ENCODE results near the gene ZFAND3. TPM values are rescaled to one million over a fixed set of nuclear protein-coding genes. Genes with fewer than 3 reads are reported as not detected.

Gene ZFAND3
- total and polyA plus RNA-seq, 2 of the 4 experiments (the other 2 are of a cell fraction) = 10.9 to 26.7 TPM

DNA sequence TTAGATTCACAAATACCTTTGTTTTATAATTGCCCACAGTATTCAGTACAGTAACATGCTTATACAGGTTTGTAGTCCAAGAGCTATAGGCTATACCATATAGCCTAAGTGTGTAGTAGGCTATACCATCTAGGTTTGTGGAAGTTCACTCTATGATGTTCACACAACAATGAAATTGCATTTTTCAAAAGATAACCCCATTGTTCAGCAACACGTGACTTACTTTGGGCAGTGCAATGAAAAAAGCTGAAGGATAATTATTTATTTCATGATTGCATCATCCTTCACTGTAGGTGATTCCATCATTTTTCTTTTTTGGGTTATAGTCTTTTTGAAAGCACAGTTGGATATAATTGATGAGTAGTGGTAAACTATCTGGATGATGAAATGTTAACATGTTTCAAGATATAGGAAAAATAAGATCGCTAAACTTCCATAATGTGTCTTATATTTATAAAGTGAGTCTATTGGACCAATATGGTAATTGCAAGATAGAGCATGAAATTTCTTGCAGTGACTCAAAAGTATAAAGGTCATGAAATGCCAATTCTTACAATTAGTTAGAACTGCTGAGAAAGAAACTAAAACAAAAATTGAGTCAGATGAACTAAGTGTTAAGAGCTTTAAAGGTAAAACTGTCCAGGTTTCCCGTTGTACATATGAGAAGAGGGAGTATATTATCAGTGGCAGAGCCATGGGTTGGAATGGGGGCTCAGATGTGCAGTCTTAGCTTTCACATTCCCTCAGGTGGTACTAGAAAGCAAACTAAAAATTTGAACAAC, 164.4 kb downstream of the ZFAND3 start:
- H3K4me2 ChIP-seq (ENCODE audit: low read depth, low read length) = no peak overlapping the region
- intact Hi-C loops (cut with micrococcal nuclease) = no loop called here
- ATAC-seq (ENCODE audit: low read depth) (no peak), DNase-seq (no peak)
- no peak overlapping the region for H3K4ac ChIP-seq (ENCODE audit: low read depth, low read length)
- H3K23ac ChIP-seq (ENCODE audit: low read depth, low read length) = no peak overlapping the region
- no peaks in the 10 kb centered on the region for H3K27me3 ChIP-seq (ENCODE audit: control insufficient read depth, insufficient read depth, low read length)
- TF ChIP-seq CEBPB (IDR thresholded peaks at IDR 0.05; ENCODE audit: low read depth, low read length) = peak; percentile 86
- no peak for TF ChIP-seq RAD21 (IDR thresholded peaks at IDR 0.05; ENCODE audit: low read length)
- peaks cover 21% of the 10 kb centered on the region for H3K9me1 ChIP-seq (ENCODE audit: insufficient read depth, low read length)
- H3K4me1 ChIP-seq (ENCODE audit: control insufficient read depth, insufficient read depth, low read length) = peaks cover 17% of the 10 kb centered on the region
- BruUV-seq (replicated peaks) = no TSS peak
- no peak overlapping the region for H4K5ac ChIP-seq (ENCODE audit: low read depth, low read length)
- peaks cover 28 to 93% of the 10 kb centered on the region in 2 experiments for H3K79me1 ChIP-seq (ENCODE audit: low read depth in 1 of 2, low read length in 2 of 2)
- H2AFZ ChIP-seq (replicated peaks; ENCODE audit: low read length, poor library complexity) = no peak overlapping the region
- no peak overlapping the region for H4K8ac ChIP-seq (ENCODE audit: low read depth in 2 of 2, low read length in 2 of 2)
- no peak overlapping the region for H3K27ac ChIP-seq (ENCODE audit: insufficient read depth, low read length)
- dilution Hi-C loops (cut with HindIII; ENCODE audit: low sequenced_read_pairs, unreplicated experiment) = no loop called here
- H2BK15ac ChIP-seq (ENCODE audit: low read depth, low read length) = no peak overlapping the region
- no peak overlapping the region for H3K18ac ChIP-seq (ENCODE audit: low read depth, low read length)
- no peak overlapping the region for H3K56ac ChIP-seq (ENCODE audit: extremely low read depth, insufficient read depth, low read length)
- H3K9ac ChIP-seq (ENCODE audit: low read depth, low read length) = no peak overlapping the region
- H3K36me3 ChIP-seq (ENCODE audit: control insufficient read depth, insufficient read depth, low read length) = no peaks in the 10 kb centered on the region
- no peak overlapping the region for H3K4me3 ChIP-seq (ENCODE audit: insufficient read depth, low read depth, low read length)
- no peak overlapping the region for H2AK5ac ChIP-seq (ENCODE audit: low read depth, low read length)
- H2AK9ac ChIP-seq (replicated peaks; ENCODE audit: low read depth, low read length, poor library complexity) = no peak overlapping the region
- H4K20me1 ChIP-seq (ENCODE audit: insufficient read depth, low read length) = peaks cover 91% of the 10 kb centered on the region
- ChIA-PET CTCF (interaction anchor here (1.0 kb wide), 1 partner anchor 50 kb away, joined by 3 read pairs; no protein-coding TSS in a partner anchor), POLR2A (ENCODE audit: unreplicated experiment) (no interaction called here)
- H2BK120ac ChIP-seq (ENCODE audit: low read depth, low read length) = no peak overlapping the region
- no peak overlapping the region for H2BK5ac ChIP-seq (ENCODE audit: low read depth, low read length, poor library complexity, severe bottlenecking)
- no peak overlapping the region for H2BK20ac ChIP-seq (ENCODE audit: low read depth, low read length)
- H4K91ac ChIP-seq (ENCODE audit: insufficient read depth, low read depth, low read length) = no peak overlapping the region
- WGBS, 2 experiments (ENCODE audit: extremely low coverage in 2 of 2, insufficient read length in 1 of 2) = 83% methylated on average over 1 of the region's 3 CpGs; no CpG with 5 or more reads in 1 of the 2 experiments
- H3K9me3 ChIP-seq (ENCODE audit: control insufficient read depth, insufficient read depth, low read length) = no peaks in the 10 kb centered on the region
- H3K14ac ChIP-seq (replicated peaks; ENCODE audit: low read depth, low read length) = no peak overlapping the region
- in situ Hi-C loops (cut with MboI; ENCODE audit: low sequenced_read_pairs) = no loop called here

Measured in IMR-90 (cell line).